Fibroblast of pulmonary artery (primary cell): ENCODE results near the gene MAGI2.

Experiments
- DNase-seq: peaks from one replicate; pipeline ENCODE4 v3.0.0-alpha.2; 2010; ENCODE audit warnings: low read depth
- H3K4me3 ChIP-seq: replicated peaks from 2 replicates; pipeline ENCODE4 v1.5.1; 2011; ENCODE audit warnings: low read depth, mild to moderate bottlenecking, control low read depth, low read length, moderate library complexity
- TF ChIP-seq, protein P1 (sequence below): IDR thresholded peaks from 2 replicates; pipeline ENCODE4 v1.5.1; 2011; ENCODE audit warnings: mild to moderate bottlenecking, control low read depth, low read length, inconsistent platforms; ENCODE audit errors: missing control alignments

MAGI2 gene

DNA sequence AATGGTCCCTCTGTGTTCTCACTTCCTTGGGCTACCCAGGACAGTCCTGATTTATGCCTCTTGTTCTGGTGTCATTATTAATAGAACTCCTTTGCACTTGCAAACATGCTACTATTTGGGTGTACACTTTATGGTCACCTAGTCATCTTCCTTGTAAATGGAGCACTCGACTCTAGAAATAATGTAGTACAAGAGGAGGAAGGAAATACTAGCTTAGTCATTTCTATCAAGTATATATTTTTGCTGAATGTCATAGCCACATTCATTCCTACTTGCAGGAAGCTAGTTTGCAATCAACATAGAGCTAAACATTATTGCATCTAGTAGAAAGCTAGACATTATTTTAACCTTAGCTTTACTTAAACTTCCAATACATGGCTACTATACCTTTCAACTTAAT, 335.3 kb downstream of the MAGI2 start:
- no peak for DNase-seq
- H3K4me3 ChIP-seq, result no peak overlapping the region
- TF ChIP-seq, protein P1, sequence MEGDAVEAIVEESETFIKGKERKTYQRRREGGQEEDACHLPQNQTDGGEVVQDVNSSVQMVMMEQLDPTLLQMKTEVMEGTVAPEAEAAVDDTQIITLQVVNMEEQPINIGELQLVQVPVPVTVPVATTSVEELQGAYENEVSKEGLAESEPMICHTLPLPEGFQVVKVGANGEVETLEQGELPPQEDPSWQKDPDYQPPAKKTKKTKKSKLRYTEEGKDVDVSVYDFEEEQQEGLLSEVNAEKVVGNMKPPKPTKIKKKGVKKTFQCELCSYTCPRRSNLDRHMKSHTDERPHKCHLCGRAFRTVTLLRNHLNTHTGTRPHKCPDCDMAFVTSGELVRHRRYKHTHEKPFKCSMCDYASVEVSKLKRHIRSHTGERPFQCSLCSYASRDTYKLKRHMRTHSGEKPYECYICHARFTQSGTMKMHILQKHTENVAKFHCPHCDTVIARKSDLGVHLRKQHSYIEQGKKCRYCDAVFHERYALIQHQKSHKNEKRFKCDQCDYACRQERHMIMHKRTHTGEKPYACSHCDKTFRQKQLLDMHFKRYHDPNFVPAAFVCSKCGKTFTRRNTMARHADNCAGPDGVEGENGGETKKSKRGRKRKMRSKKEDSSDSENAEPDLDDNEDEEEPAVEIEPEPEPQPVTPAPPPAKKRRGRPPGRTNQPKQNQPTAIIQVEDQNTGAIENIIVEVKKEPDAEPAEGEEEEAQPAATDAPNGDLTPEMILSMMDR, result no peak

DNA sequence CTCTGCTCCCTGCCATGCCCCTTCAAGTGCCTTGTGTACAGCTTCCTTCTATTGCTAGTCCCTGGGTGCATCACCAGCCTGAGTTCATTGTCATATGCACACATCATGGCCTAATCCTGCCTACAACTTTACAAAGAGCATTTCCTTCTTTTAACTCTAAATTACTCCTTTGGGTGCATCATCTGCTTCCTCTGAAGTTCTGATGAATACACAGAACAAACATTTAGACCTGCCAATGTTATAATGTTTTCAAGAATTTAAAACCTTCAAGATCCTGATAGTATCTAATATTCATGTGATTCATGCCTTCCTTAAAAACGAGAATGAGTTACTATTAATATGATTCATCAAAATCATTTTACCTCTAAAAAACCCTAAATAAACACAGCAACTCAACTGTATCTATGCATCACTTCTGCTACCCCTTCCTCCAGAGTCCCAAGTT, 357.1 kb downstream of the MAGI2 start:
- no peak for DNase-seq
- no peak overlapping the region for H3K4me3 ChIP-seq
- TF ChIP-seq, protein P1, result no peak

DNA sequence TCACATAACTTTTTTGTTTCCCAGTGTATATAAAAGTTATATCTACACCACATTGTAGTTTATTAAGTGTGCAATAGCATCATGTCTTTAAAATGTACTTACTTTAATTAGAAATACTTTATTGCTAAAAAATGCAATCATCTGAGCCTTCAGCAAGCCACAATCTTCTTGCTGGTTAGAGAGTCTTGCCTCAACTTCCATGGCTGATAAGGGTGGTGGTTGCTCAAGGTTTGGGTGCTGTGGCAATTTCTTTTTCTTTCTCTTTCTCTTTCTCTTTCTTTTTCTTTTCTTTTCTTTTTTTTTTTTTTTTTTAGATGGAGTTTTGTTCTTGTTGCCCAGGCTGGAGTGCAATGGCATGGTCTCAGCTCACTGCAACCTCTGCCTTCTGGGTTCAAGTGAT, 360.0 kb downstream of the MAGI2 start:
- no peak for DNase-seq
- TF ChIP-seq, protein P1, result no peak
- no peak overlapping the region for H3K4me3 ChIP-seq

DNA sequence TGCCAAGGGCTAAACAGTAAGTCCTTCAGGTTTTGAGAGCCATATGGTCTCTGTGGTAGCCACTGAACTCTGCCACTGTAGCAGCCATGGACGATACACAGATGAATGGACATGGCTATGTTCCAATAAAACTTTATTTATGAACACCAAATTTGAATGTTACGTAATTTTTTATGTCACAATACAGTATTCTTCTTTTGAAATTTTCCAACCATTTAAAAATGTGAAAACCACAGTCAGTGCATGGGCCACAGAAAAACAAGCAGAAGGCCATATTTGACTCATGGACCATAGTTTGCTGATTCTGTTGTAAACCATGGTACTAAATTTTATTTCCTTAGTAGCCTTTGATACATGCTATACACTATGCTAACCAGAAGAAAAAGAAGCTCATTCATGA, 361.8 kb downstream of the MAGI2 start:
- no peak overlapping the region for H3K4me3 ChIP-seq
- DNase-seq, result peak; percentile 39
- TF ChIP-seq, protein P1, result no peak

DNA sequence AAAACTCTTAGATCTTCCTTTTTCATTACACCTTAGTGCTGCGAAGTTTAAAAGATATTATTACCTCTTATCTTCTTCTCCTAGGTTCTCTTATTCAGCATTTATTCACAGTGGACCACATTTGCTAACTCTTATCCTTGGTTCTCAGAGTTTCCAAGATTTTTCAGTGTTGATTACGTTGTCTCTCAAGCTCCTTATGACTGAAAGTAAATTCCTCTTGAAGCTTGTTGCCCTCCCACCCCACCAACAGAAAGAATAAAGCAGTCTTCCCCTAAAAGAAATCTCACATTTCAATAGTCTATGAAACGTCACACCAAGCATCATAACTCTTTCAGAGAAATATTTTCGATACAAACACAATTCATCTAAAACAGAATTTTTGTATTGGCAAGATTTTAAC, 362.5 kb downstream of the MAGI2 start:
- TF ChIP-seq, protein P1, result no peak
- H3K4me3 ChIP-seq, result no peak overlapping the region
- no peak for DNase-seq

DNA sequence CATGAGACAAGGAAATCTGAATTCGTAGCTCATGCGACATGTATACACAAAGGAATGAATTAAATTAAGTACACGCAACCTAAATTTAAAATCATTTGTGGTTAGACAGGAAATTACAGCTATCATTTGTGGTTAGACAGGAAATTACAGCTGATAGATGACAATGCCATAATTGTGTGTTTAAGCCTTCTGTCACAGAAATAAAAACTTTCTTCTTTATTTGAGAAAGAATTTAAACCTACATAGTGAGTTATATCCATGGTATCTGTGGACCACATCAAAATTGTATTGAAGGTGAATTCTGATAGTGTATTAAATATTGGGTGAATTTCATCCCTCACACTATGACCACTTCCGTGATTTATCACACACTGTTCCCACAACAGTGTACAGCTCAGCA, 362.9 kb downstream of the MAGI2 start:
- TF ChIP-seq, protein P1, result no peak
- H3K4me3 ChIP-seq, result no peak overlapping the region
- peak; percentile 18 for DNase-seq

DNA sequence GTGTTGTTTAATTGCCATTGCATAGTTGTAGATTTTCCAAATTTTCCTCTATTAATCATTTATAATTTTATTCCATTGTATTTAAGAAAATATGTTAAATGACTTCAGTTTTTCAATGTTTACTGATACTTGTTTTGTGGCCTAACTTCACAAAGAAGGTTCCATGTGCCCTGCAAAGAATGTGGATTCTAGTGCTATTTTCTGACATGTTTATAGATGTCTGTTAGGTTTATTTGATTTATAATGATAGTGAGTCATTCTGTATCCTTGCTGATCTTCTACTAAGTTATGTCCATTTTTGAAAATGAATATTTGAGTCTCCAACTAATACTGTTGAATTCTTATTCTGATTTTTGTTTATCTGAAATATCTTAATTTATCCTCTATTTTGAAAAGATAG, 369.0 kb downstream of the MAGI2 start:
- no peak overlapping the region for H3K4me3 ChIP-seq
- DNase-seq, result no peak
- TF ChIP-seq, protein P1, result no peak
